IgD-negative memory B cell (primary cell): ENCODE data around the gene MYH15. TPM values are rescaled to one million over a fixed set of nuclear protein-coding genes. Genes with fewer than 3 reads are reported as not detected.
"Not testable (repeated sequence)": the region's sequence is repeated elsewhere in the genome, so short reads cannot be mapped to it uniquely, and the experiment has no call there.

Experiments
- H3K27ac Mint-ChIP-seq, 3 donors: one replicate each; pipeline ENCODE4 v1.8.0; 2020 to 2022; ENCODE audit warnings: mild to moderate bottlenecking in 3 of 3, mixed read lengths in 3 of 3, moderate library complexity in 1 of 3
- H3K27me3 Mint-ChIP-seq: one replicate; pipeline ENCODE4 v1.8.0; 2021; ENCODE audit warnings: mixed read lengths
- H3K36me3 Mint-ChIP-seq: one replicate; pipeline ENCODE4 v1.8.0; 2020; ENCODE audit warnings: mild to moderate bottlenecking, mixed read lengths
- H3K4me1 Mint-ChIP-seq, 3 donors: one replicate each; pipeline ENCODE4 v1.8.0; 2020 to 2022; ENCODE audit warnings: mixed read lengths in 3 of 3, mild to moderate bottlenecking in 1 of 3
- H3K4me3 Mint-ChIP-seq, 4 donors: one replicate each; pipeline ENCODE4 v1.8.0; 2020 to 2022; ENCODE audit warnings: mild to moderate bottlenecking in 4 of 4, mixed read lengths in 4 of 4, moderate library complexity in 3 of 4
- H3K9me3 Mint-ChIP-seq, 3 donors: one replicate each; pipeline ENCODE4 v1.8.0; 2020 to 2021; ENCODE audit warnings: mixed read lengths in 3 of 3, mild to moderate bottlenecking in 1 of 3
- polyA plus RNA-seq: library from polyadenylated mRNA; unstranded; fragments of 300-500 nt; fragmentation: Illumina TruSeq; gene quantifications from one replicate; pipeline ENCODE4 v1.2.3, GENCODE V29; 2021

Gene MYH15
- polyA plus RNA-seq, 1 donor from 2014 or later = not detected

DNA sequence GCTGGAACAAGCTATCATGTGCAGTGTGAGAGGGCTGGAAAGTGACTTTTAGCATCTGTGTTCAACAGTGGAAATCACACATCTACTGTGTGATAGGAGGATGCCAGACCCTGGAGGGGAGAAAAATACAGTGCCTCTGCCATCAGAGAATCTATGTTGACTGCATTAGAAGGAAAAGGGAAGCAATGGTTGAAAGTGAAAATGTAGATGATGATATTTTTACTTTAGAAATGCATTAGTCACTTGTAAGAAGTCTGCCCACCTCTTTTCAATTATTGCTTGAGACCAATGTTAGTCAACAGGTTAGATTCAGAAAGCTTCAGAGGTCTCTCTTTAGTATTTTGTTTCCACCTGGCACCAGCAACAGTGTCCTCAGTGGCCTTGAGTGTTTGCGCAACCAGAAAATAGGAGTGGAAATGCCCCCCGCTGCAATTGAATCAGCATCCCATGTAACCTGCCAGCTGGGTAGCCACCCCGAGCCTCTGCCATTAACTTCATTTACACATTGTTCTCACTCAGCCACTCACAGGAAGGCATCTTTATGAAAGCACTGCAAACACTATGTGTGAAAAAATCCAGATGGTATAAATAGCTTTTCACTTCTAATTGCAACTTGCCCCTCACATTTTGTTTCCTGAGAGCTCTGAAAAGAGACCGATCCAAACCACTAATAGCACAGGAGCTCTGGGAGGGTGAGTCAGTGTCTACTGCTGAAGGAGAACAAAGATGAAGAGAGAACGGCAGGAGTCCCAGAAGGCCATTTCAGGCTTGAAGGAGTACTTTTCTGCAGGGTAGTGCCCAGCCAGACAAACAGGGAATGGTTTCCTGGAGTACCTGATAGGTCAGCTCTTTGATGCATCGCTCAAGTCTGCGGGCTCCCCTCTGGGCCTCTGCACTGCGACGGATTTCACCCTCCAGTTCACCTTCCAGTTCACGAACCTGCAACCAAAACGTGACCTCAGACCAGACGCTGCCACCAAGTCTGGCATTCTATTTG, 122.0 kb downstream of the MYH15 start:
- H3K9me3 Mint-ChIP-seq = peaks cover 0 to 2% (median 0%) of the 10 kb centered on the region in 3 donors
- peak overlapping the region in 2 of 4 donors; percentile 49 to 84 for H3K4me3 Mint-ChIP-seq
- H3K27ac Mint-ChIP-seq = peak overlapping the region in 1 of 3 donors; percentile 59
- no peaks in the 10 kb centered on the region for H3K27me3 Mint-ChIP-seq
- peaks cover 5% of the 10 kb centered on the region for H3K36me3 Mint-ChIP-seq
- peaks cover 18 to 21% (median 18%) of the 10 kb centered on the region in 3 donors for H3K4me1 Mint-ChIP-seq

DNA sequence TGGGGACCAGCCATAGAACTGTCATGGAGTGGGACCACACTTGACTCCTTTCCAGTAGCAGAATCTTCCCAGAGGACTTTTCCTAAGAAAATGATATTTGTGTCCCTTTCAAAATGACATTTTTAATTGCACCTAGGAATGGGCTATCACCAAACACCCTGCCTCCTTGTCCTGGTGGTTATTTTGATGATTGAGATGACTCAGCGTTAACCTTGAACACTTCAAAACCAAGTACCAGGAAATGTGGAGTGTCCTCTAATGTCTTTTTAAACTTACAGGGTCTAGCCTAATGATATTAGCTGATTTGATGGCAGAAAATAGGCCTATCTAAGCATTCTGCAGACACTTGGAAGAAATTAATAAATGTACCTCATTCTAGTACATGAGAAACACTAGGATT, 123.3 kb downstream of the MYH15 start:
- Mint-ChIP-seq H3K27me3 (no peaks in the 10 kb centered on the region), H3K4me1 (peaks cover 18 to 21% (median 18%) of the 10 kb centered on the region in 3 donors), H3K36me3 (peaks cover 2% of the 10 kb centered on the region), H3K4me3 (no peak overlapping the region), H3K9me3 (peaks cover 0 to 2% (median 0%) of the 10 kb centered on the region in 3 donors), H3K27ac (no peak overlapping the region)

DNA sequence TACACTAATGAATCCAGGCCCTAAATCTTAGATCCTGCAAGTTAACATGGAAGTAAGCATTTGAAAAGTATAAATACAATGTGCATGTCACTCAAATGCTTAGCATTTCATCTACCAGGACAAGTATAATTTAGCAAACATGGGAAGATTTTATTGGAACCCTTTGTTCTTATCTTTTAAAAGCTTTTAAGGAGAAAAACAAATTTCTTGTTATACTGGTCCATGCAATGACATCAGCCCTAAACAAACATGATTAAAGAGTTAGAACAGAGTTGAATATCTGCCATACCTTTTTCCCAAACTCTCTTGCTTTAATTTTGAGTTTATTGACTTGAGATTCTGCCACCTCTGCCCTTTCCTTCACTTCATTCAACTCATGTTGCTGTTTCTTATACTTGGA, 127.1 kb downstream of the MYH15 start:
- peaks cover 0 to 3% (median 0%) of the 10 kb centered on the region in 3 donors for H3K9me3 Mint-ChIP-seq
- H3K27ac Mint-ChIP-seq = no peak overlapping the region
- peaks cover 6 to 11% (median 7%) of the 10 kb centered on the region in 3 donors for H3K4me1 Mint-ChIP-seq
- peaks cover 2% of the 10 kb centered on the region for H3K36me3 Mint-ChIP-seq
- no peaks in the 10 kb centered on the region for H3K27me3 Mint-ChIP-seq
- H3K4me3 Mint-ChIP-seq = no peak overlapping the region

DNA sequence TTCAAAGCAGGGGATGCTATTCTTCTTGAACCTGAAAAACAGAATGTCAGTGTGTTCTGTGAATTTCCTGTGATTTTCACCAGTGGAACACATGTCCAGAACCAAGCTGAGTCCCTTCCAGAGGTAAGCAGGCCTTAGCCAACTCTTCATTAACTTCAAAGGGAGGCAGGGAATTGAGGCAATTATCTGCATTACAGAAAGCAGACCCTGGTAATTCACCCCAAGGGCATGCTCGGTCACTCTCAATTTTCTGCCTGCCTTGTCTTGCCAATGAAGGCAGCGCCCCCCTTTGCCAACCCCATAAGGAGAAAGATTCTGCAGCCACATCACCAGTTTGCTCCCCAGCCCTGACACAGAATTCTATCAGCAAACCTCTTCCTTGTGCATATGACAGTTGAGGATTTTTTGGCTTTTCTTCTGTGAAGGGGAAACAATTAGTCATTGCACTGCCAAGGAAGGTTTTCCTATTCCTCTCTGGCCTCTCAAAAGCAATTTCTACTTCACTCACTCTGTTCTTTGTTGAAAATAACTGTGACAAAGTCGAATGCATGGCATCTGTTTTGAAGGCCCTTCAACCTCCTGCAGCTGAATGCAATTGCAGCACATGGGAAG, 128.8 kb downstream of the MYH15 start:
- Mint-ChIP-seq H3K4me1 (no peaks in the 10 kb centered on the region), H3K27ac (no peak overlapping the region), H3K36me3 (peaks cover 2% of the 10 kb centered on the region), H3K27me3 (no peaks in the 10 kb centered on the region), H3K4me3 (no peak overlapping the region), H3K9me3 (peaks cover 0 to 3% (median 0%) of the 10 kb centered on the region in 3 donors)

DNA sequence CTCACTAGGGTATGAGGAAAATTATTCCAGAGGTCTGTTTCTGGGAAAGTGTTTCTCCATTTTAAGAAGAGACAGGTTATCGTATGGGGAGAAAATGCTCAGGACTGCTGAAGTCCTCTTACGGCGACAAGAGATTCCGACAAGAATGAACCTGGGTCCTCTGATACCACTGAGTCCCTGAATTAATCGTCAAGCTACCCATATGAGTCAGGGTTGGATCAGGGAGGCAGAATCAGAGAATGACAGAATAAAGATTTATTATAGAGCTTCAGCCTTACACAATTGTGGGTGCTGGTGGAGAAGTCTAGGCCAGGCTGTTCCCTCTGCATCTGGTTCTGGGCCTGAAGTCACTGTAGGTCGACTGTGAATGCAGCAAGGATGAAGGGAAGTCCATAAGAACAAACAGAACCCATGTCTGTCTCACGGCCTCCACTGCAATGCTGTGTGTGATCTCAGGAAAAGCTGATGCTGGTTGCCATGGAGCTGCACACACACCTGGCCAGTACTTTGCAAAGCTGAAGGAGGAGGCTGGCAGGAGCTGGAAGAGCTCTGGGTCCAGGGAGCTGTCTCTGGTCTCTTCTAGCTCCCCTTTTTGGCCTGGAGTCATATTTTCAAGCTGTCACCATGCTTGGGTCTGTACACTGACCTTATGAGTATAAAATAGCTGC, 130.1 kb downstream of the MYH15 start:
- Mint-ChIP-seq H3K4me3 (no peak overlapping the region), H3K27me3 (no peaks in the 10 kb centered on the region), H3K9me3 (peaks cover 0 to 1% (median 0%) of the 10 kb centered on the region in 3 donors), H3K36me3 (peaks cover 2% of the 10 kb centered on the region), H3K27ac (no peak overlapping the region), H3K4me1 (no peaks in the 10 kb centered on the region)

DNA sequence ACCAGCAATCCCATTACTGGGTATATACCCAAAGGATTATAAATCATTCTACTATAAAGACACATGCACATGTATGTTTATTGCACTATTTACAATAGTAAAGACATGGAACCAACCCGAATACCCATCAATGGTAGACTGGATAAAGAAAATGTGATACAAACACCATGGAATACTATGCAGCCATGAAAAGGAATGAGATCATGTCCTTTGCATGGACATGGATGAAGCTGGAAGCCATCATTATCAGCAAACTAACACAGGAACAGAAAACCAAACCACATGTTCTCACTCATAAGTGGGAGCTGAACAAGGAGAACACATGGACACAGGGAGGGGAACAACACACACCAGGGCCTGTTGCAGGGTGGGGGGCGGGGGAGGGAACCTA, 131.4 kb downstream of the MYH15 start:
- not testable (repeated sequence) for H3K27ac Mint-ChIP-seq, H3K27me3 Mint-ChIP-seq

DNA sequence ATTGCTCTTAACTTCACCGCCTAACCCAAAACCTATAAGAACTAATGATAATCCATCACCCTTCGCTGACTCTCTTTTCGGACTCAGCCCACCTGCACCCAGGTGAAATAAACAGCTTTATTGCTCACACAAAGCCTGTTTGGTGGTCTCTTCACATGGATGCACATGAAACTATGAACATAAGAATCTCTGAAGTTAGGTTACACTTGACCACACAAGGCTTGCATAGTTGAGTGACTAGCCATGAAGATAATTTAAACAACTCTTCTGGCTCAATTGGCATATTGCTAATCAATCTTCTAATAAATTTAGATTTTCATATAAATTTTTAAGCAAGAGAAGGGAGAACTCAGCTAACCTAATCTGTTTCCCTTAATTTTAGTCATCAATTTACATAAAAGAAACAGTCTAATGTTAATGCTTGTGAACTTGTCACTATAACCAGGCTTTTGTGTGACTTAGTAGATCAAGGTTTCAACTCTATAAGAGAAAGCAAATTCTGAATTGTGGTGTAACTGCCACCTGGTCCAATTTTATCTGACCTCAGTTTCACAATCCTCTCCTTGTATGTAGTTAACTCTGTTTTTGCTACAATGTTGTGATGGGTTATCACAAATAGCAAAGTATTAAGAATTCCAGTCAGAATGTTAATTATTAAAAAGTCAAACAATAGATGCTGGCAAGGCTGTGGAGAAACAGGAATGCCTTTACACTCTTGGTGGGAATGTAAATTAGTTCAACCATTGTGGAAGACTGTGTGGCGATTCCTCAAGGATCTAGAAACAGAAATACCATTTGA, 132.0 kb downstream of the MYH15 start:
- H3K27ac Mint-ChIP-seq = no peak overlapping the region
- H3K9me3 Mint-ChIP-seq = peaks cover 0 to 1% (median 0%) of the 10 kb centered on the region in 3 donors
- no peaks in the 10 kb centered on the region for H3K4me1 Mint-ChIP-seq
- no peak overlapping the region for H3K4me3 Mint-ChIP-seq
- H3K27me3 Mint-ChIP-seq = no peaks in the 10 kb centered on the region
- H3K36me3 Mint-ChIP-seq = no peaks in the 10 kb centered on the region

More for the DNA sequence above, 131.4 kb downstream of the MYH15 start:
- H3K4me3 Mint-ChIP-seq, H3K9me3 Mint-ChIP-seq, H3K4me1 Mint-ChIP-seq, H3K36me3 Mint-ChIP-seq: not testable (repeated sequence)

DNA sequence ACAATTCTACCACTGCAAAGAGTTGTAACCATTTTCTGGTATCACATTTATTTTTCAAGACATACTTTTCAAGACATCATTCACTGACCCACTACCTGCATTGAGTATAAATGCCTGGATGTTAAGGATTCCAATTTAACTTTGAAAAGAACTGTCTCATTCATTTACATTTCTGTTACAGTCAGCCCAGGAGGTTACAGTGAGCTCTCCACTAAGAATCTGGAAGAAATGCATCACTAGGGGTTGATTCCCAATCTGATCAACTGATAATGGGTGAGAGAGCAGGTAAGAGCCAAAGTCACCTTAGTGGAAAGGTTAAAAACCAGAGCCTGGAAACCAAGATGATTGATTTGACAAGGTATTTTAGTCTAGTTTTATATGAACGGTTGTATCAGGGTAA, 133.0 kb downstream of the MYH15 start:
- H3K36me3 Mint-ChIP-seq = no peaks in the 10 kb centered on the region
- H3K27me3 Mint-ChIP-seq = no peaks in the 10 kb centered on the region
- peaks cover 0 to 1% (median 0%) of the 10 kb centered on the region in 3 donors for H3K9me3 Mint-ChIP-seq
- no peaks in the 10 kb centered on the region for H3K4me1 Mint-ChIP-seq
- H3K4me3 Mint-ChIP-seq = no peak overlapping the region
- no peak overlapping the region for H3K27ac Mint-ChIP-seq

DNA sequence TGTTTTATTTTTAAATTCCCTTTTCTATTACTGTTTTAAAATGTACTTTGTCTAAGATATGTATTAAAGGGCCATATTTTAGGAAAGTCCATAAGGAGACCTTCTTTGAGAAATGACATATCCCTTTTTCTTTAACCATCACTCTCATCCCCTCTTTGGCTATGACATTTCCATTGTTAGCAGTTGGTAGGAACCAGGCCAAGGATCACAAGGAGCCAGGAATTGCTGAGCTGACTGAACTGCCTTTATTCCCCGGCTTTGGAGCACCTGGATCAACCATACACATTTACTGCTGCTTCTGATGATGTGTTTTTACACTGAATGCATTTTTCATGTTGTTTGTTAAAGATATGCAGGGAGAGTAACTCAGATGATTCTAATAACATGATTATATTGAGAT, 134.4 kb downstream of the MYH15 start:
- Mint-ChIP-seq H3K27me3 (no peaks in the 10 kb centered on the region), H3K9me3 (peaks cover 0 to 1% (median 0%) of the 10 kb centered on the region in 3 donors)

DNA sequence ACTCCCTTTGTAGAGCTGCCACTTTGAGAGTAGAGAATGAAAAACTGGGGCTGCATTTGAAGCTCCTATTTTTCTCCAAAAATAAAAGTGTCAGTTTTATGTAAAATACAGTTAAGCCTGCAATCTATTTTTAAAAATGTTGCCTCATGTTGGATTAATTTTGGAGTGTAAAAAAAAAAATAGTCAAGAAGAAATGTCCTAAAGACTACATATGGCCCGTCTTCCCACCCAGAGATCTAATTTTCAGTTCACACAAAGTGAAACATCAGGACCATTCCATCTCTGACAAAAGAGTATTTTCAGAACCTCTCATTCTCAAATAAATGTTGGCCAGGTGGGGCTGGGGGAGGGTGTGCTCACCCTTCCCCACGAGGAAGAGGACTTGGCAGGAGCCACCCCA, 151.4 kb downstream of the MYH15 start:
- H3K4me1 Mint-ChIP-seq = peaks cover 1 to 4% (median 2%) of the 10 kb centered on the region in 3 donors
- no peak overlapping the region for H3K4me3 Mint-ChIP-seq
- peaks cover 0 to 2% (median 0%) of the 10 kb centered on the region in 3 donors for H3K9me3 Mint-ChIP-seq
- no peak overlapping the region for H3K27ac Mint-ChIP-seq
- no peaks in the 10 kb centered on the region for H3K36me3 Mint-ChIP-seq
- H3K27me3 Mint-ChIP-seq = no peaks in the 10 kb centered on the region

More for the DNA sequence above, 134.4 kb downstream of the MYH15 start:
- H3K4me1 Mint-ChIP-seq = no peaks in the 10 kb centered on the region
- H3K27ac Mint-ChIP-seq = no peak overlapping the region
- H3K36me3 Mint-ChIP-seq = no peaks in the 10 kb centered on the region
- no peak overlapping the region for H3K4me3 Mint-ChIP-seq

DNA sequence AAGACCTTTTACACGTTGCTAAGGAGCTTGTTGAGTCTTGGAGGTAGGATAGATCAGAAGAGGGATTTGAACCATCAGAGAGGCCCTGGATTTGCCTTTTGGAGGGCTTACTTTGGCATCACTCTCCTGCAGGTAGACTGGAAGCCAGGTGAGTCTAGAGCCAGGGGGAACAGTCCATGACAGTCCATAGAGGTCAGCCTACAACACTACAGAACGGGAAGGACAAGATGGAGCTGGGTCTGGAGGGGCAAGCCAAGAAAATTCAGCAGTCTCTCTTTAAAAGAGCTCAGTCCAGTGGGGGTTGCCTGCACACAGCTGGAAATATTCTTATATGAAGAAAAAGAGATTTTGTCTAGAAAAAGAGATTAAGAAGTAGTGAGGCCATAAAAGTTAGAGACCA, 153.4 kb downstream of the MYH15 start:
- Mint-ChIP-seq H3K9me3 (no peaks in the 10 kb centered on the region), H3K36me3 (no peaks in the 10 kb centered on the region), H3K4me1 (peaks cover 0 to 3% (median 1%) of the 10 kb centered on the region in 3 donors), H3K27ac (no peak overlapping the region), H3K27me3 (no peaks in the 10 kb centered on the region), H3K4me3 (no peak overlapping the region)

DNA sequence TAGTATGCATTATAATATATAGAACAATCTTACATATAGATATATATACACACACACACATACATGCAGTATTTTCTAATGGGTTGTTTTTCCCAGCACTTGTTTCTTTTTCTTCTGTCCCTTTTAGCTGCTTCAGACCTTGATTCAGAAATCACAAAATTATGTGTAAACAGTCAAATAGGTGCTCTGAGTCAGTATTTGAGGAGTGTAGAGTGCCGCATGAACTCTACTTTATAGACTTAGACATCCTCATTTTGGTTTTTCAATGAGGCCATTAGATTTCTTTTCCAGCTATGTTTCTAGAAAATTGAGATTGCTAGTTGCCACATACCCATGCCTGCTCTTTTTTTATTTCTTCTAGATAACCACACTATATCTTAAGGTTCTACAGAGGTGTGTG, 155.8 kb downstream of the MYH15 start:
- H3K27ac Mint-ChIP-seq = no peak overlapping the region
- peaks cover 0 to 2% (median 0%) of the 10 kb centered on the region in 3 donors for H3K9me3 Mint-ChIP-seq
- H3K4me1 Mint-ChIP-seq = no peaks in the 10 kb centered on the region
- H3K27me3 Mint-ChIP-seq = no peaks in the 10 kb centered on the region
- H3K36me3 Mint-ChIP-seq = no peaks in the 10 kb centered on the region
- H3K4me3 Mint-ChIP-seq = no peak overlapping the region

DNA sequence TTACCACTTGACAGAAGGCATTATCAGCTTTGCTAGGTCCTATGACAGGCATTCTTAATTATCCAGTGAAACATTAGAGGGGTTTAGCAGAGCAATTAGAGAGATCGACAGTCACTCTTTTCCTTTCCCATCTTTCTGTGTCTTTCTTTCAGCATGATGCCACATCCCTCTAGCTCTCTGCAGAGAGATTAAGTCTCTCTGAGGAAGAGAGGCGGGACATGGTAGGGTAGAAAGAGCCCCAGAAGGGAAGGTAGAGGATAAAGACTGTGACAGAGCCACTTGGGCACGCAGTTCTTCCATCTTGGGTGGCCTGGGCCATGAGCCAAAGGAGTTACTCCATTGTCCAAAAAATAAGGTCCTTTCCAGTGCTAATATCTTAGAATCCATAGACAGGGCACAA, 158.2 kb downstream of the MYH15 start:
- Mint-ChIP-seq H3K36me3 (peaks cover 3% of the 10 kb centered on the region), H3K4me1 (no peaks in the 10 kb centered on the region), H3K4me3 (no peak overlapping the region), H3K9me3 (peaks cover 0 to 3% (median 0%) of the 10 kb centered on the region in 3 donors), H3K27me3 (no peaks in the 10 kb centered on the region), H3K27ac (no peak overlapping the region)
